ENCODE data around the gene ATP10D.

The ATP10D gene

GRCh38 chr4:47642191-47642830 lies 157.2 kb downstream of the ATP10D start:
- DNase-seq (ENCODE audit: low read depth): no peak
- TF ChIP-seq CTCF (conservative IDR thresholded peaks at IDR 0.05; ENCODE audit: control insufficient read depth, insufficient read depth, low read depth, low read length): no peak
- no peak overlapping the region for H3K4me3 ChIP-seq (ENCODE audit: control insufficient read depth, low read depth, low read length)
